HT-29 (cell line): ENCODE results near the gene PDE1A. TPM values are rescaled to one million over a fixed set of nuclear protein-coding genes. Genes with fewer than 3 reads are reported as not detected.

Source experiments
- DNase-seq: peaks from one replicate; pipeline ENCODE4 v3.0.0-alpha.2; 2015; ENCODE audit warnings: low spot score
- total RNA-seq: library from RNA; depleted of rRNA; stranded (reverse); fragments of >200 nt; shearing (Covaris generic); gene quantifications from 2 replicates; pipeline ENCODE4 v1.2.3, GENCODE V29; 2014

The PDE1A gene
- total RNA-seq, 1 experiment from 2014 or later = not detected

DNA sequence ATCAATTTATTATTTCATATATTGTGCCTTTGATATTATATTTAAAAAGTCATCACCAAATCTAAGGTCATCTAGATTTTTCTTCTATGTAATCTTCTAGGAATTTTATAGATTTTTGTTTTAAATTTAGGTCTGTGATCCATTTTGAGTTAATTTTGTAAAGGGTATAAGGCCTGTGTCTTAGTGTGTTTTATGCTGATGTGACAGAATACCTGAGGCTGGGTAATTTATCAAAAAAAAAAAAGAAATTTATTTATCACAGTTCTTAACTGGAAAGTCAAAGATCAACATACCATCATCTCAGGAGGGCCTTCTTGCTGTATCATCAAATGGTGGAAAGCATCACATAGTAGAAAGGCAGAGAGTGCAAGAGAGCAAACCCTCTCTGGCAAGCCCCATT lies 216.2 kb downstream of the PDE1A start:
- no peak for DNase-seq

GRCh38 chr2:182208421-182208820 lies 218.4 kb downstream of the PDE1A start:
- DNase-seq = no peak

GRCh38 chr2:182207049-182207746 lies 219.6 kb downstream of the PDE1A start:
- no peak for DNase-seq

GRCh38 chr2:182197529-182197928 lies 229.3 kb downstream of the PDE1A start:
- DNase-seq = no peak

DNA sequence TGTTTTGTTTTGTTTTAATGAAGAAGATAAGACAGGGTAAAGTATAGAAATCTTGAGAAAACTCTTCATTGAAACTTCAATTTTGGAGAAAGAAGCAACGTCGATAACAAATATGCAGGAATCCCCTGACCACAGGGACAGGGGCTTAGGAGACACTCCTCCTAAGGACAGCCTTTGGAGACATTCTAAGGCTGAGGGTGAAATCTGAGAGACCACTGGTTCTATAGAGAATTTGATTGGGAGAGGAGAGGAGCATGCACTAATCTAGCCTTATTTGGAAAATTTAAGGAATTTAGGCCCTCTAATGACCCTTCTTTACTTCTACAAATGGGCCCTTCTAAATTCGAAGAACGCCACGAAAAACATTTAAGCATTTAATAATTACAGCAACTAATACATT lies 233.5 kb downstream of the PDE1A start:
- no peak for DNase-seq

DNA sequence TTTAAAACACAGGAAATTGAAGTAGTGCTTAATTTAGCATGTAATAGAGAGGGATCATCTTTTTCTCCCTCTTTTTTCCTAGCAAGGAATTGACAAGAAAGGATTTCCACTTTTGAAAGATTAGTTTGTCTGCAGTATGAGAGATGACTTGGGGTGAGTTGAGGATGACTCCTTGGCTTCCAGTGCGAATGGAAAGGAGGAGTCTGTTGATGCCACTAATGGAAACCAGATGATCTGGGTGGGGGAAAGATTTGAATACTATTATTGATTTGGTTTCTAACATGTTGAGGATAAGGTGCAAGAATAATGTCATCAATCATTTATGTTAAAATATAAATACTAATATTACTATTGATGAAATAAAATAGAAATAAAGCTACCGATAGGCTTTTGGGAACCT lies 235.8 kb downstream of the PDE1A start:
- no peak for DNase-seq

GRCh38 chr2:182187130-182187529 lies 239.7 kb downstream of the PDE1A start:
- DNase-seq = no peak

DNA sequence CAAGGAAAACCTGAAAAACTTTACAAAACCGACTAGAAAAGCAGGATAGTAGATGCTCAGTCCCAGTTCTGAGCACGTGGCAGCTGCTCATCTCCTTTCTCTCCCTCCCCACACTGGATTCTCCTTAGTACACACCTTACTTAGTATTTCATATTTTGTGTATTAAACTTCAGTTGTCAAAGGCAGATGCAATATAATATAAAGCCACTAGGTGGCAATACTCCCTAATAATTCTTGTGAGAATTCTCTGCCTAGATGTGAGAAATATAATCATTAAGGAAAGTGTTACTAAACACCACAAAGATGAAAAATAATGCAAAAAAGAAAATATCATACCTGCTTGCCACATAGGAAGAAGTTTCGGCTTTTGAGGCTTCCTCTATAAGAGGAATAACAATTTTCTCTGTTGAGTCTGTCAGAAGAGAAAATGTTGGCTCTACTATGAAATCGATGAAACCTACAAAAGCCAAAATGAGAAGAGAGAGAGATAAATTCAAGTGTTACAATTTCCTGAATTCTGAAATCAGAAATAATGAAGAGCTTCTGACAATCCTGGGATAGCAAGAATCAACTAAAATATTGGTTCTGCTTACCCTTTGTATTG lies 240.6 kb downstream of the PDE1A start:
- DNase-seq = peak; percentile 77

- no peak for DNase-seq
These were observed 244.4 kb downstream of the PDE1A start for GRCh38 chr2:182182436-182182835.

GRCh38 chr2:182181381-182181780 lies 245.5 kb downstream of the PDE1A start:
- no peak for DNase-seq

DNA sequence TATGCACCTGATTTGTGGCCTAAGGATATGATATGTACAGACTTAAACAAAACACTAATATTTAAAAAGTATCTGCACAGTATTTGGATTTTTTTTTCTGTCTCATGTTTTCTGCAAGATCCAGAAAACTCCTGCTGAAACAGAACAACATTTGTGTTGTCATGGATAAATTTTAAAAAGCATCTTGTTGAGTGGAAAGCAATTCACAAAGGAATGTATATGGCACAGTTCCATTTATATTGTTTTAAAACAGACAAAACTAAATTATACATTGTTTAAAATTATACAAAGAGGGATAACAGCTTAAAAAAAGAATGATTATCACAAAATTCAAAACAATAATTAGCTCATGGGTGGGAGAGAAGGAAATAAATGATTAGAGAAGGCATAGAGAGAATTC lies 247.7 kb downstream of the PDE1A start:
- no peak for DNase-seq

GRCh38 chr2:182173944-182174622 lies 252.8 kb downstream of the PDE1A start:
- DNase-seq = no peak

- no peak for DNase-seq
These were observed 256.5 kb downstream of the PDE1A start for GRCh38 chr2:182170341-182170740.

- no peak for DNase-seq
These were observed 259.0 kb downstream of the PDE1A start for GRCh38 chr2:182167882-182168281.

DNA sequence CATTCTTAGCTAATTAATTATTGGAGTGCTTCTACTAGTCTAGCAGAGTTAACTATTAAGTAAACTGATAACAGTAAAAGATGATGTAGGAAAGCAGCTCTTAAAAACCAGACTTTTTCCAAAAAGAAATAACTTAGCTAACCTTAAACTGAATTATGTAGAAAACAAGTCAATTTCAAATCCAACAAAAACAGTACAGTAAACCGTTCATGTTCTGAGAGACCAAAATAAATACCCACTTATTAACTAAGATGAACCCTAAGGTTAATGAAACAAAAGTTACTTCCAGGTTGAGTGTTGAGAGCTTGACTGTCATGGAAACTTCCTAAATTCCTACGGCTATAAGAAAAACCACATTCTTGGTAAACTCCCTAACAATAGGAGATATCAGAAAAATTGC lies 260.0 kb downstream of the PDE1A start:
- no peak for DNase-seq

- DNase-seq = no peak
These were observed 260.4 kb downstream of the PDE1A start for GRCh38 chr2:182166406-182166805.

DNA sequence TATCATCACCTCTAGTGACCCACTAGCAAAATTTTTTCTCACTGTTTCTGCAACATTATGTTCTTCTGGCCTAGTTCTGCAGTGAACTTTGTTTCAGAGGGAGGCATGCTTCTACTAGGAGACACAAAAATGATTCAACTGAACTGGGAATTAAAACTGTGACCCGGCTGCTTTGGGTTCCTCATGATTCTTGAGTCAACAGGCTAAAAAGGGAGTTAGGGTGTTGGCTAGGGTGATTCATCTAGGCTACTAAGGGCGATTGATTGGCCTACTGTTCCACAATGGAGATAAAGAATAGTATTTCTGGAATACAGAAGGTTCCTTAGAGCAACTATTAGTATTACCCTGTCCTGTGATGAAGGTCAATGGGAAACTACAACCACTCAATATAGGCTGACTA lies 261.6 kb downstream of the PDE1A start:
- DNase-seq = no peak

GRCh38 chr2:182164686-182165085 lies 262.1 kb downstream of the PDE1A start:
- no peak for DNase-seq

- no peak for DNase-seq
These were observed 263.0 kb downstream of the PDE1A start for GRCh38 chr2:182163878-182164277.

- DNase-seq = no peak
These were observed 278.5 kb downstream of the PDE1A start for GRCh38 chr2:182148344-182148743.

DNA sequence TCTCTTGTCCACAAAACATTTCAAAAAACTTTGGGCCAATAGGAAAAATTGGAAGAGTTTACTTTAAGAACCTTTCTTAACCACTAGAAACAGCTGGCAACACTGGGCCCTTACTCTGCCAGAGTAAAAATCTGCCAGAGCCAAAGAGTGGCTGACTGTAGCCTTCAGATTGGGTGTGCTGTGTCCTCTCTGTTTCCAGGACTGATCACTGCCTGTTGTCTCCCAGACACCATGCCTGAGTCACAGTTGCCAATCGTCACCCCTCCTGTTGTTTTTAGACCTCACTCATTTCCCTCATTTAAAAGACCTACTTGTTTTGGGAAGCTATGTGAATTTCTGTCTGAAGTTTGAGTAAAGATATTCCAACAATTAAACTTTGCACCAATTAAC lies 282.1 kb downstream of the PDE1A start:
- no peak for DNase-seq

GRCh38 chr2:182144041-182144775 lies 282.6 kb downstream of the PDE1A start:
- no peak for DNase-seq
